ENCODE data around the gene CCDC24. TPM values are rescaled to one million over a fixed set of nuclear protein-coding genes. Genes with fewer than 3 reads are reported as not detected.

CCDC24 gene
- total and polyA plus RNA-seq, 5 donors from 2014 or later, result 0.18 to 1.8 (median 0.74) TPM

GRCh38 chr1:43982808-43983207 is 8.6 kb upstream of the CCDC24 start:
- Mint-ChIP-seq H3K36me3 (peaks cover 6% of the 10 kb centered on the region), H3K27me3 (no peaks in the 10 kb centered on the region), H3K4me3 (peak overlapping the region in 2 of 4 donors; percentile 65 to 66), H3K4me1 (peaks cover 0 to 31% (median 9%) of the 10 kb centered on the region in 4 donors), H3K9me3 (peaks cover 0 to 1% (median 0%) of the 10 kb centered on the region in 7 donors), H3K27ac (no peak overlapping the region)
- no peak for DNase-seq
- Histone ChIP-seq H3K4me1 (ENCODE audit: control insufficient read depth, insufficient read depth, low read length, poor library complexity, severe bottlenecking) (peaks cover 12% of the 10 kb centered on the region), H3K4me3 (ENCODE audit: low read depth, low read length) (no peak overlapping the region), H3K36me3 (ENCODE audit: control insufficient read depth, insufficient read depth, low read length) (peaks cover 5% of the 10 kb centered on the region), H3K27ac (ENCODE audit: insufficient read depth, low read length, poor library complexity, severe bottlenecking) (no peak overlapping the region), H3K9me3 (ENCODE audit: control insufficient read depth in 2 of 2, low read length in 2 of 2) (no peaks in the 10 kb centered on the region), H3K27me3 (ENCODE audit: control insufficient read depth, insufficient read depth, low read length) (no peaks in the 10 kb centered on the region)
- no peak for ATAC-seq (ENCODE audit: low read depth in 2 of 2)

- peaks cover 0 to 26% (median 6%) of the 10 kb centered on the region in 4 donors for H3K4me1 Mint-ChIP-seq
- peaks cover 0 to 1% (median 0%) of the 10 kb centered on the region in 7 donors for H3K9me3 Mint-ChIP-seq
- Histone ChIP-seq H3K27me3 (ENCODE audit: control insufficient read depth, insufficient read depth, low read length) (no peaks in the 10 kb centered on the region), H3K36me3 (ENCODE audit: control insufficient read depth, insufficient read depth, low read length) (no peaks in the 10 kb centered on the region), H3K27ac (ENCODE audit: insufficient read depth, low read length, poor library complexity, severe bottlenecking) (no peak overlapping the region), H3K9me3 (ENCODE audit: control insufficient read depth in 2 of 2, low read length in 2 of 2) (no peaks in the 10 kb centered on the region), H3K4me3 (ENCODE audit: low read depth, low read length) (no peak overlapping the region), H3K4me1 (ENCODE audit: control insufficient read depth, insufficient read depth, low read length, poor library complexity, severe bottlenecking) (peaks cover 11% of the 10 kb centered on the region)
- H3K27ac Mint-ChIP-seq, result no peak overlapping the region
- H3K36me3 Mint-ChIP-seq, result peaks cover under 1% of the 10 kb centered on the region
- DNase-seq, result no peak
- no peak for ATAC-seq (ENCODE audit: low read depth in 2 of 2)
- no peaks in the 10 kb centered on the region for H3K27me3 Mint-ChIP-seq
- H3K4me3 Mint-ChIP-seq, result peak overlapping the region in 3 of 4 donors; percentile 5 to 64 (median 42)
Measured at GRCh38 chr1:43983253-43983899, 8.0 kb upstream of the CCDC24 start.

- H3K4me3 Mint-ChIP-seq, result no peak overlapping the region
- Histone ChIP-seq H3K9me3 (ENCODE audit: control insufficient read depth in 2 of 2, low read length in 2 of 2) (no peaks in the 10 kb centered on the region), H3K27ac (ENCODE audit: insufficient read depth, low read length, poor library complexity, severe bottlenecking) (no peak overlapping the region), H3K4me1 (ENCODE audit: control insufficient read depth, insufficient read depth, low read length, poor library complexity, severe bottlenecking) (peaks cover under 1% of the 10 kb centered on the region), H3K4me3 (ENCODE audit: low read depth, low read length) (no peak overlapping the region), H3K27me3 (ENCODE audit: control insufficient read depth, insufficient read depth, low read length) (no peaks in the 10 kb centered on the region), H3K36me3 (ENCODE audit: control insufficient read depth, insufficient read depth, low read length) (no peaks in the 10 kb centered on the region)
- DNase-seq (no peak), ATAC-seq (ENCODE audit: low read depth in 2 of 2) (no peak)
- H3K36me3 Mint-ChIP-seq, result no peaks in the 10 kb centered on the region
- peaks cover 0 to 18% (median 4%) of the 10 kb centered on the region in 4 donors for H3K4me1 Mint-ChIP-seq
- no peak overlapping the region for H3K27ac Mint-ChIP-seq
- no peaks in the 10 kb centered on the region for H3K27me3 Mint-ChIP-seq
- peaks cover 0 to under 1% (median 0%) of the 10 kb centered on the region in 7 donors for H3K9me3 Mint-ChIP-seq
Measured at GRCh38 chr1:43984855-43985254, 6.5 kb upstream of the CCDC24 start.

GRCh38 chr1:43985984-43986595 is 5.3 kb upstream of the CCDC24 start:
- no peak overlapping the region for H3K27ac ChIP-seq (ENCODE audit: insufficient read depth, low read length, poor library complexity, severe bottlenecking)
- no peak overlapping the region for H3K4me3 ChIP-seq (ENCODE audit: low read depth, low read length)
- Mint-ChIP-seq H3K27ac (no peak overlapping the region), H3K4me3 (peak overlapping the region in 1 of 4 donors; percentile 35), H3K9me3 (no peaks in the 10 kb centered on the region), H3K36me3 (no peaks in the 10 kb centered on the region), H3K4me1 (peaks cover 0 to 11% (median under 1%) of the 10 kb centered on the region in 4 donors), H3K27me3 (no peaks in the 10 kb centered on the region)
- DNase-seq, result no peak
- no peaks in the 10 kb centered on the region for H3K36me3 ChIP-seq (ENCODE audit: control insufficient read depth, insufficient read depth, low read length)
- no peaks in the 10 kb centered on the region for H3K27me3 ChIP-seq (ENCODE audit: control insufficient read depth, insufficient read depth, low read length)
- peaks cover 4% of the 10 kb centered on the region for H3K4me1 ChIP-seq (ENCODE audit: control insufficient read depth, insufficient read depth, low read length, poor library complexity, severe bottlenecking)
- ATAC-seq (ENCODE audit: low read depth in 2 of 2), result no peak
- H3K9me3 ChIP-seq (ENCODE audit: control insufficient read depth in 2 of 2, low read length in 2 of 2), result no peaks in the 10 kb centered on the region

GRCh38 chr1:43986712-43987111 is 4.7 kb upstream of the CCDC24 start:
- H3K27me3 ChIP-seq (ENCODE audit: control insufficient read depth, insufficient read depth, low read length), result no peaks in the 10 kb centered on the region
- H3K4me3 ChIP-seq (ENCODE audit: low read depth, low read length), result no peak overlapping the region
- H3K4me3 Mint-ChIP-seq, result peak overlapping the region in 1 of 4 donors; percentile 35
- H3K4me1 ChIP-seq (ENCODE audit: control insufficient read depth, insufficient read depth, low read length, poor library complexity, severe bottlenecking), result peaks cover 7% of the 10 kb centered on the region
- H3K9me3 ChIP-seq (ENCODE audit: control insufficient read depth in 2 of 2, low read length in 2 of 2), result no peaks in the 10 kb centered on the region
- H3K27ac Mint-ChIP-seq, result no peak overlapping the region
- DNase-seq (no peak), ATAC-seq (ENCODE audit: low read depth in 2 of 2) (no peak)
- H3K36me3 ChIP-seq (ENCODE audit: control insufficient read depth, insufficient read depth, low read length), result no peaks in the 10 kb centered on the region
- H3K9me3 Mint-ChIP-seq, result no peaks in the 10 kb centered on the region
- no peaks in the 10 kb centered on the region for H3K36me3 Mint-ChIP-seq
- H3K27me3 Mint-ChIP-seq, result no peaks in the 10 kb centered on the region
- peaks cover 0 to 12% (median 3%) of the 10 kb centered on the region in 4 donors for H3K4me1 Mint-ChIP-seq
- H3K27ac ChIP-seq (ENCODE audit: insufficient read depth, low read length, poor library complexity, severe bottlenecking), result no peak overlapping the region

DNA sequence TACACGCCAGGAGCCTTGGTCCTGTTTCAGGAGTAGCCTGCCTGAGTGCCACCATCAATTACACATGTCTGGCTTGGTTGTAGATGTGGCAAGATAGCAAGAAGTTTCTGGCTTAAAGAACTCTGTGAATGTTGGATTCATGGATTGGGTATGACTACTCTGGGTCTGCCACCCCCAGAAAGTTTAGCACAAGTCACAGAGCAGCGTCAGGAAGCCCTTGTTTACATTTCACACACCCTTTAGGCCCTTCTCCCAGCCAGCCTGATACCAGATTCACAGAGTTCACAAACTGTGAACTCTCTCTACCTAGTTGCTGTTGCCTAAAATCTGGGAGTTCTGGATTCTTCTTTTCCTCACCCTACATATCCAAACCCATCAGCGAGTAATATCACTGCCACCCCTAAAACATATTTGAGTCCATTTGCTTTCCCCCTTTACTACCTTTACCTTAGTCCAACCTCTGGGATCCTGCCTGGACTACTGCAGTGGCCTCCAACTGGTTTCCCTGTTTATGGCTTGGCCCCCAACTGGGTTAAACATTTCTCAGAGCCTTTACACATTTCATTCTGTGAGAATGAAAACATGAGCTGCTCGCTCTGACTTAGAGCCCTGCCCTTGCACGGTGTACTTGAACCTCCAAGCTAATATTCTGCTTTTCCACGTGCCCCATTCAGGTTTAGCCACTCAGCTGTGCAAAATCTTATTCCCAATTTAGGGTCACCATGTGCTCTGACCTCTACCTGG is 4.1 kb upstream of the CCDC24 start:
- Histone ChIP-seq H3K9me3 (ENCODE audit: control insufficient read depth in 2 of 2, low read length in 2 of 2) (no peaks in the 10 kb centered on the region), H3K4me3 (ENCODE audit: low read depth, low read length) (no peak overlapping the region), H3K27me3 (ENCODE audit: control insufficient read depth, insufficient read depth, low read length) (no peaks in the 10 kb centered on the region), H3K36me3 (ENCODE audit: control insufficient read depth, insufficient read depth, low read length) (no peaks in the 10 kb centered on the region), H3K27ac (ENCODE audit: insufficient read depth, low read length, poor library complexity, severe bottlenecking) (no peak overlapping the region), H3K4me1 (ENCODE audit: control insufficient read depth, insufficient read depth, low read length, poor library complexity, severe bottlenecking) (peaks cover 13% of the 10 kb centered on the region)
- no peak for DNase-seq
- Mint-ChIP-seq H3K36me3 (no peaks in the 10 kb centered on the region), H3K27me3 (no peaks in the 10 kb centered on the region), H3K9me3 (no peaks in the 10 kb centered on the region), H3K27ac (no peak overlapping the region), H3K4me3 (no peak overlapping the region), H3K4me1 (peaks cover 0 to 16% (median 3%) of the 10 kb centered on the region in 4 donors)
- no peak for ATAC-seq (ENCODE audit: low read depth in 2 of 2)

DNA sequence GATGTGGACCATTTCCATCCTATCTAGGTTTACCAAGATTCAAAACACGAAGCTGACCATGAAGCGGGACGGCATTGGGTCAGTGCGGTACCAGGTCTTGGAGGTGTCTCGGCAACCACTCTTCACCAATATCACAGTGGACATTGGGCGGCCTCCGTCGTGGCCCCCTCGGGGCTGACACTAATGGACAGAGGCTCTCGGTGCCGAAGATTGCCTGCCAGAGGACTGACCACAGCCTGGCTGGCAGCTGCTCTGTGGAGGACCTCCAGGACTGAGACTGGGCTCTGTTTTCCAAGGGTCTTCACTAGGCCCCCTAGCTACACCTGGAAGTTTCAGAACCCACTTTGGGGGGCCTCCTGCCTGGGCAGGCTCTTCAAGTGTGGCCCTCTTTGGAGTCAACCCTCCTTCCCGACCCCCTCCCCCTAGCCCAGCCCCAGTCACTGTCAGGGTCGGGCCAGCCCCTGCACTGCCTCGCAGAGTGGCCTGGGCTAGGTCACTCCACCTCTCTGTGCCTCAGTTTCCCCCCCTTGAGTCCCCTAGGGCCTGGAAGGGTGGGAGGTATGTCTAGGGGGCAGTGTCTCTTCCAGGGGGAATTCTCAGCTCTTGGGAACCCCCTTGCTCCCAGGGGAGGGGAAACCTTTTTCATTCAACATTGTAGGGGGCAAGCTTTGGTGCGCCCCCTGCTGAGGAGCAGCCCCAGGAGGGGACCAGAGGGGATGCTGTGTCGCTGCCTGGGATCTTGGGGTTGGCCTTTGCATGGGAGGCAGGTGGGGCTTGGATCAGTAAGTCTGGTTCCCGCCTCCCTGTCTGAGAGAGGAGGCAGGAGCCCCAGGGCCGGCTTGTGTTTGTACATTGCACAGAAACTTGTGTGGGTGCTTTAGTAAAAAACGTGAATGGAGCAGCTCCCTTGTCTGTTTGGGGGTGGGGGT is 864 bp upstream of the CCDC24 start:
- no peaks in the 10 kb centered on the region for H3K27me3 ChIP-seq (ENCODE audit: control insufficient read depth, insufficient read depth, low read length)
- peak overlapping the region; percentile 90 to 97 (median 94) for H3K4me3 Mint-ChIP-seq
- H3K27me3 Mint-ChIP-seq, result no peaks in the 10 kb centered on the region
- H3K27ac Mint-ChIP-seq, result peak overlapping the region in 1 of 3 donors; percentile 90
- no peaks in the 10 kb centered on the region for H3K9me3 Mint-ChIP-seq
- peak overlapping the region; percentile 46 for H3K4me3 ChIP-seq (ENCODE audit: low read depth, low read length)
- H3K9me3 ChIP-seq (ENCODE audit: control insufficient read depth in 2 of 2, low read length in 2 of 2), result no peaks in the 10 kb centered on the region
- no peak overlapping the region for H3K27ac ChIP-seq (ENCODE audit: insufficient read depth, low read length, poor library complexity, severe bottlenecking)
- ATAC-seq (ENCODE audit: low read depth in 2 of 2) (no peak), DNase-seq (no peak)
- no peaks in the 10 kb centered on the region for H3K36me3 ChIP-seq (ENCODE audit: control insufficient read depth, insufficient read depth, low read length)
- H3K4me1 Mint-ChIP-seq, result peaks cover 2 to 14% (median 6%) of the 10 kb centered on the region in 4 donors
- peaks cover 16% of the 10 kb centered on the region for H3K4me1 ChIP-seq (ENCODE audit: control insufficient read depth, insufficient read depth, low read length, poor library complexity, severe bottlenecking)
- no peaks in the 10 kb centered on the region for H3K36me3 Mint-ChIP-seq
